ENCODE measurements around the gene CD27. TPM values are rescaled to one million over a fixed set of nuclear protein-coding genes. Genes with fewer than 3 reads are reported as not detected.

The CD27 gene
- total and polyA plus RNA-seq, 2 of the 13 experiments (the other 11 are each of a cell fraction or from before 2014, with no cell fraction given): 0.12 TPM; not detected in 1

GRCh38 chr12:6492838-6493496, 48.2 kb downstream of the CD27 start, which contains the start of gene MRPL51 (continued):
- TF ChIP-seq HOMEZ (CRISPR knock-in tag; IDR thresholded peaks at IDR 0.05; ENCODE audit: low read depth): no peak
- TF ChIP-seq ZNF550 (CRISPR knock-in tag; IDR thresholded peaks at IDR 0.05; ENCODE audit: borderline replicate concordance): no peak
- peak; percentile 94 for TF ChIP-seq GATAD1 (CRISPR knock-in tag; IDR thresholded peaks at IDR 0.05)
- TF ChIP-seq KAT8 (CRISPR knock-in tag; IDR thresholded peaks at IDR 0.05): peak; percentile 96
- no peak; the same call in 1 of the 2 replicates for TF ChIP-seq ZNF616 (CRISPR knock-in tag; IDR thresholded peaks at IDR 0.05; ENCODE audit: low read depth)
- no peak for TF ChIP-seq ONECUT2 (CRISPR knock-in tag; IDR thresholded peaks at IDR 0.05)
- peak; percentile 75; the same call in 1 of the 2 replicates for TF ChIP-seq ZNF430 (CRISPR knock-in tag; IDR thresholded peaks at IDR 0.05)
- TF ChIP-seq ZNF839 (CRISPR knock-in tag; IDR thresholded peaks at IDR 0.05; ENCODE audit: borderline replicate concordance): no peak
- TF ChIP-seq AKAP8 (CRISPR knock-in tag; IDR thresholded peaks at IDR 0.05): no peak
- no peak for TF ChIP-seq NFAT5 (CRISPR knock-in tag; IDR thresholded peaks at IDR 0.05)
- no peak for TF ChIP-seq U2AF2 (IDR thresholded peaks at IDR 0.05; ENCODE audit: low read depth, low read length)
- TF ChIP-seq SOX5 (CRISPR knock-in tag; IDR thresholded peaks at IDR 0.05; ENCODE audit: borderline replicate concordance): no peak; the same call in 1 of the 2 replicates
- TF ChIP-seq ARID4A (CRISPR knock-in tag; IDR thresholded peaks at IDR 0.05; ENCODE audit: borderline replicate concordance): peak; percentile 54; the same call in 1 of the 2 replicates
- no peak; the same call in 1 of the 2 replicates for TF ChIP-seq ZNF362 (CRISPR knock-in tag; IDR thresholded peaks at IDR 0.05; ENCODE audit: borderline replicate concordance)
- TF ChIP-seq GPBP1L1 (CRISPR knock-in tag; IDR thresholded peaks at IDR 0.05): no peak
